Suprapubic skin (tissue), 4 donors: Measurements from ENCODE around the gene SKAP2. TPM values are rescaled to one million over a fixed set of nuclear protein-coding genes. Genes with fewer than 3 reads are reported as not detected.

Experiments
- DNase-seq, 2 donors: peaks; one replicate each; pipeline ENCODE4 v3.0.0-alpha.2; 2019; ENCODE audit warnings: low spot score in 2 of 2
- H3K27ac ChIP-seq: fragments of 200-600 bp; sonication (generic); one replicate; pipeline ENCODE4 v1.5.1; 2019
- H3K27me3 ChIP-seq: fragments of 200-600 bp; sonication (generic); one replicate; pipeline ENCODE4 v1.5.1; 2019
- H3K36me3 ChIP-seq: fragments of 200-600 bp; sonication (generic); one replicate; pipeline ENCODE4 v1.5.1; 2019
- H3K4me1 ChIP-seq: fragments of 200-600 bp; sonication (generic); one replicate; pipeline ENCODE4 v1.5.1; 2019
- H3K4me3 ChIP-seq: fragments of 200-600 bp; sonication (generic); one replicate; pipeline ENCODE4 v1.5.1; 2019; ENCODE audit warnings: mild to moderate bottlenecking
- H3K9me3 ChIP-seq: fragments of 200-600 bp; sonication (generic); one replicate; pipeline ENCODE4 v1.5.1; 2019
- CTCF ChIP-seq, 2 donors: fragments of 200-600 bp in 1 of 2; fragments of 450-650 bp in 1 of 2; sonication (generic) in 1 of 2; IDR thresholded peaks; one replicate each; pipeline ENCODE4 v1.5.1; 2016 to 2019; ENCODE audit warnings: antibody characterized with exemption in 2 of 2, mild to moderate bottlenecking in 1 of 2, moderate library complexity in 1 of 2
- EP300 ChIP-seq: sonication (generic); formaldehyde crosslinking; IDR thresholded peaks from one replicate; pipeline ENCODE4 v1.6.1; 2017; ENCODE audit warnings: antibody characterized with exemption
- POLR2A ChIP-seq, 2 donors: fragments of 450-650 bp; IDR thresholded peaks; one replicate each; pipeline ENCODE4 v1.6.1; 2017; ENCODE audit warnings: antibody characterized with exemption in 2 of 2, mild to moderate bottlenecking in 2 of 2, moderate library complexity in 2 of 2
- POLR2AphosphoS5 ChIP-seq, 3 donors: sonication (generic); formaldehyde crosslinking; IDR thresholded peaks; one replicate each; pipeline ENCODE4 v1.6.1; 2017; ENCODE audit warnings: antibody characterized with exemption in 3 of 3
- WGBS: methylation state at CpG from one replicate; pipeline ENCODE4 v1.1.5; 2018; 5-methylcytosine and 5-hydroxymethylcytosine counted together
- total RNA-seq, 4 donors: library from RNA; depleted of rRNA; stranded (reverse); fragments of >200 nt; gene quantifications; one replicate each; pipeline ENCODE4 v1.1.0, GENCODE V29; 2016

SKAP2 gene
- total RNA-seq, 4 donors from 2014 or later, result 21.3 to 34.4 (median 23.9) TPM

DNA sequence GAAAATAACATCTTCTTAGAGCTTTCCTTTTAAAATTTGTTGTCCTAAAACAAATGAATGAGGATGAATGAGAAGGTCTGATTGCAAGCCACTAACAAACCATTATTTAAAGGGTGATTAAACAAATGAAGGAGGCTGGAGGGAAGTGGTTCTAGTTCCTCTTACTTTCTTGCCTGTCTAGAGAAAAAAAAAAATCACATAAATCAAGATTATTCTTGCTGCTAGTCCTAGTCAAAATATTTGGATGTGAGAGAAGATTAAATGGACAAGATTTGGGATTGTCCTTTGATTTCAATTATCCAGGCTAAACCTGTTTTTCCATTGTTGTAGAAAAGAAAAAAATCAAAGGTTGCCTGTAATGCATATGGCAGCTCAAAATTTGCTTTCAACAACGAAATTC, 3.3 kb downstream of the SKAP2 start:
- WGBS, result 85% methylated on average over 1 of the region's 1 CpG
- Histone ChIP-seq H3K27me3 (no peaks in the 10 kb centered on the region), H3K27ac (no peak overlapping the region), H3K9me3 (no peaks in the 10 kb centered on the region), H3K4me3 (no peak overlapping the region), H3K36me3 (no peaks in the 10 kb centered on the region), H3K4me1 (peaks cover 26% of the 10 kb centered on the region)
- DNase-seq, result no peak
- TF ChIP-seq CTCF (IDR thresholded peaks at IDR 0.05) (no peak), EP300 (no peak), POLR2AphosphoS5 (IDR thresholded peaks at IDR 0.05) (no peak), POLR2A (IDR thresholded peaks at IDR 0.05) (no peak)

- Histone ChIP-seq H3K27me3 (no peaks in the 10 kb centered on the region), H3K27ac (no peak overlapping the region), H3K4me1 (peaks cover 25% of the 10 kb centered on the region), H3K9me3 (no peaks in the 10 kb centered on the region), H3K4me3 (no peak overlapping the region), H3K36me3 (no peaks in the 10 kb centered on the region)
- 73% methylated on average over 2 of the region's 2 CpGs for WGBS
- no peak for DNase-seq
- TF ChIP-seq POLR2AphosphoS5 (IDR thresholded peaks at IDR 0.05), result no peak
- no peak for TF ChIP-seq POLR2A (IDR thresholded peaks at IDR 0.05)
- no peak for TF ChIP-seq EP300
- TF ChIP-seq CTCF (IDR thresholded peaks at IDR 0.05), result no peak
Observed at GRCh38 chr7:26860361-26860760, 4.0 kb downstream of the SKAP2 start.

DNA sequence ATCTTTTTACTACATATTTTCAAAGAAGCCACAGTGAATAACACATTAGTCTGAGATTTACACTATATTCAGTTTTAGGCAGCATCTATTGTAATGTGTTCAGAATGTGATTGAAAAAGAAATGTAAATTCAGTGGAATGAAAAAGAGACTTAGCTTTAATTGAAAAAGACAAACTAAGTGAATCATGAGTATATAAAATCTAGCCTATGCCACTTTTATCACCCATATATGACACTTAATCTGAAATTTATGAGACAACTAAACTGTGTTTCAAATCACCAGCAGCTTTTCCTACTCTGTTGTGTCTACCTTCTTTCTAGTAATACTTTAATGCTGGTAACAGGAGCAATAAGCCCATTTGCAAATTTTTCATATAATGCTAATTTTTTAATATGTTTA, 4.7 kb downstream of the SKAP2 start:
- Histone ChIP-seq H3K9me3 (no peaks in the 10 kb centered on the region), H3K4me1 (peaks cover 20% of the 10 kb centered on the region), H3K36me3 (no peaks in the 10 kb centered on the region), H3K27me3 (no peaks in the 10 kb centered on the region), H3K27ac (no peak overlapping the region), H3K4me3 (no peak overlapping the region)
- TF ChIP-seq POLR2AphosphoS5 (IDR thresholded peaks at IDR 0.05) (no peak), CTCF (IDR thresholded peaks at IDR 0.05) (no peak), EP300 (no peak), POLR2A (IDR thresholded peaks at IDR 0.05) (no peak)
- DNase-seq, result no peak

GRCh38 chr7:26858735-26859134, 5.7 kb downstream of the SKAP2 start:
- Histone ChIP-seq H3K9me3 (no peaks in the 10 kb centered on the region), H3K4me1 (peaks cover 20% of the 10 kb centered on the region), H3K4me3 (no peak overlapping the region), H3K36me3 (no peaks in the 10 kb centered on the region), H3K27ac (peak overlapping the region; percentile 30), H3K27me3 (no peaks in the 10 kb centered on the region)
- TF ChIP-seq POLR2AphosphoS5 (IDR thresholded peaks at IDR 0.05) (no peak), POLR2A (IDR thresholded peaks at IDR 0.05) (no peak), EP300 (no peak), CTCF (IDR thresholded peaks at IDR 0.05) (no peak)
- DNase-seq, result no peak
- 76% methylated on average over 3 of the region's 3 CpGs for WGBS

- TF ChIP-seq EP300 (no peak), CTCF (IDR thresholded peaks at IDR 0.05) (no peak), POLR2A (IDR thresholded peaks at IDR 0.05) (no peak), POLR2AphosphoS5 (IDR thresholded peaks at IDR 0.05) (no peak)
- Histone ChIP-seq H3K36me3 (no peaks in the 10 kb centered on the region), H3K27ac (peak overlapping the region; percentile 74), H3K27me3 (no peaks in the 10 kb centered on the region), H3K9me3 (no peaks in the 10 kb centered on the region), H3K4me1 (peaks cover 15% of the 10 kb centered on the region), H3K4me3 (peak overlapping the region; percentile 40)
- no peak for DNase-seq
- WGBS, result 84% methylated on average over 5 of the region's 5 CpGs
Observed at GRCh38 chr7:26858241-26858715, 6.1 kb downstream of the SKAP2 start.
